Effector memory CD8-positive, alpha-beta T cell (primary cell): Measurements from ENCODE around the gene PEX16.

Source experiments
- ATAC-seq: fragments of 150-1000 bp; cut with Tn5 transposase; replicated peaks from 2 replicates; pipeline ENCODE4 v1.10.0; 2021; ENCODE audit warnings: mild to moderate bottlenecking, moderate library complexity
- DNase-seq, 3 experiments: peaks; one replicate each; pipeline ENCODE4 v3.0.0; 2021
- H3K27ac Mint-ChIP-seq, 2 donors: one replicate each; pipeline ENCODE4 v1.8.0; 2022; ENCODE audit warnings: mild to moderate bottlenecking in 2 of 2, mixed read lengths in 2 of 2, moderate library complexity in 2 of 2
- H3K27me3 Mint-ChIP-seq, 2 donors: one replicate each; pipeline ENCODE4 v1.8.0; 2022; ENCODE audit warnings: mixed read lengths in 2 of 2
- H3K36me3 Mint-ChIP-seq: one replicate; pipeline ENCODE4 v1.8.0; 2022; ENCODE audit warnings: mild to moderate bottlenecking, moderate library complexity, mixed read lengths; ENCODE audit not compliant: insufficient read depth
- H3K4me1 Mint-ChIP-seq, 2 donors: one replicate each; pipeline ENCODE4 v1.8.0; 2022; ENCODE audit warnings: low read depth in 2 of 2, mixed read lengths in 2 of 2
- H3K4me3 Mint-ChIP-seq, 2 donors: one replicate each; pipeline ENCODE4 v1.8.0; 2022; ENCODE audit warnings: mild to moderate bottlenecking in 2 of 2, mixed read lengths in 2 of 2, moderate library complexity in 2 of 2
- H3K9me3 Mint-ChIP-seq, 2 donors: one replicate each; pipeline ENCODE4 v1.8.0; 2022; ENCODE audit warnings: mixed read lengths in 2 of 2

The PEX16 gene

DNA sequence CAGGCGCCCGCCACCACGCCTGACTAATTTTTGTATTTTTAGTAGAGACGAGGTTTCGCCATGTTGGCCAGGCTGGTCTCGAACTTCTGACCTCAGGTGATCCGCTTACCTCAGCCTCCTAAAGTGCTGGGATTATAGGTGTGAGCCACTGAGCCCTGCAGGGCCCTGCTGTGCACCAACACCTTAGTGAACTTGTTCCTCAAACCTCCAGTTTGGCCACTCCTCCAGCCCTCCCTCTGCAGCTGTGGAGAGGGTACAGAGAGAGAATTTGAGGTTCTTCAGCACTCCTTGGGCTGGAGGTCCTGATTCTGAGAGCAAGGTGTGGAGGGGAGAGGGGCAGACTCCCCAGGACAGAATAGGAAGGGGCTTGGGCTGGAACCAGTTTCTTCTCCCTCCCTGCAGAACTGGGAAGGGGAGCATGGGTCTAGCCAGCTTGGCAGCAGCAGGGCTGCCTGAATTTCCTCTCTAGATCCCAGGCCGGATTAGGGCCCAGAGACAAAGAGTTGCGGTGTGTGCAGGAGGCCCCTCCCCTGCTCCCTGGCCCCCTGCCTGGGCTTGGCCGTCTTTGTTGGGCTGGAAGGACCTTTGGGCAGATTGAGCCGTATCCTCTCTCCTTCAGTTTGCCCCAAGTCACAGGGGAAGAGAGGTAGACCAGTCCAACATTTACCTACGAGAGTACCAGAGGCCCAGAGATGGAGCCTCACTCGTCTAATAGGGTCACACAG, 2.3 kb upstream of the PEX16 start:
- H3K4me3 Mint-ChIP-seq: peak overlapping the region; percentile 85 to 88

DNA sequence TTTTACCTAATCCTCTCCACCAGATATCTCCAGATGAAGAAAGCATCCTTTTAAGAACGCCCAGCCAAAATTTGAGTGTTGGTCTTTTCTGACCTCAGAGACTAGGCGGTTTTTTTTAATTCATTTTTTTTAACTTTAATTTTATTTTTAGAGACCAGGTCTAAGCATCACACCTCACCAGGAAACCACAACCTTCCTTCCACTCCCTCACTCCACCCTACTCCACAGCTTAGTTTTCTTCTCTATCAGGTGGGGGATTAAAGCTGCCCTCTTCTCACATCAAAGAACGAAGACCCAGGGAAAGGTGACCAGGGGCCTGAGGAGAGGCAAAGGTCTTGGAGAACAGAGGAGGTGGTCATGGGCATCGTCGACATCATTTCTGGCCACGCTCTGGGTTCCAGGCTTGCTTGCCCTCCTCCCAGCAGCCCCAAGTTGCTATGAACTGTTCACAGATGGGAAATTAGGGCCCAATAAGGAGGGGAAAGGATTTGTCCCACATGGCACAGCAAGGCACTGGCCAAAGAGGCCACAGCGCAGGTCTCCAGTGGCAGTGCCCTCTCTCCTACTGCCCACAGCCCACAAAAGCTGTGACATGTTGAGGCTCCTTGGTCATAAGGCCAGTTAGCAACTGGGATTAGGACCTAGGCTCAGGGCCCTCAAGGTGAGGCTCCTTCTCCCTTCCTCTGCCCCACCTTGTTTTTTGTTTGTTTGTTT, 1.4 kb upstream of the PEX16 start:
- H3K9me3 Mint-ChIP-seq: no peaks in the 10 kb centered on the region
- H3K4me1 Mint-ChIP-seq: peaks cover 40 to 51% of the 10 kb centered on the region in 2 donors
- H3K27me3 Mint-ChIP-seq: peaks cover 0 to 1% of the 10 kb centered on the region in 2 donors
- peaks cover 22% of the 10 kb centered on the region for H3K36me3 Mint-ChIP-seq
- ATAC-seq (no peak), DNase-seq (no peak)
- peak overlapping the region; percentile 91 to 95 for H3K27ac Mint-ChIP-seq
- peak overlapping the region; percentile 85 to 88 for H3K4me3 Mint-ChIP-seq

More for the DNA sequence above, 2.3 kb upstream of the PEX16 start:
- H3K9me3 Mint-ChIP-seq: no peaks in the 10 kb centered on the region
- no peak for DNase-seq
- peak overlapping the region in 1 of 2 donors; percentile 95 for H3K27ac Mint-ChIP-seq
- H3K27me3 Mint-ChIP-seq: peaks cover 0 to 5% of the 10 kb centered on the region in 2 donors
- peaks cover 44 to 56% of the 10 kb centered on the region in 2 donors for H3K4me1 Mint-ChIP-seq
- H3K36me3 Mint-ChIP-seq: peaks cover 22% of the 10 kb centered on the region
- ATAC-seq: no peak

- peaks cover 38 to 52% of the 10 kb centered on the region in 2 donors for H3K4me1 Mint-ChIP-seq
- no peak for ATAC-seq
- no peaks in the 10 kb centered on the region for H3K27me3 Mint-ChIP-seq
These were observed 759 bp upstream of the PEX16 start for GRCh38 chr11:45918331-45918941.

GRCh38 chr11:45917286-45917622, 423 bp downstream of the PEX16 start:
- Mint-ChIP-seq H3K27ac (peak overlapping the region; percentile 91 to 95), H3K27me3 (no peaks in the 10 kb centered on the region), H3K9me3 (no peaks in the 10 kb centered on the region), H3K36me3 (peaks cover 26% of the 10 kb centered on the region), H3K4me3 (peak overlapping the region; percentile 85 to 88), H3K4me1 (peaks cover 35 to 50% of the 10 kb centered on the region in 2 donors)
- peak; percentile 2 for ATAC-seq
- DNase-seq: no peak

More at GRCh38 chr11:45918331-45918941, 759 bp upstream of the PEX16 start:
- Mint-ChIP-seq H3K4me3 (peak overlapping the region; percentile 85 to 88), H3K9me3 (no peaks in the 10 kb centered on the region), H3K27ac (peak overlapping the region; percentile 91 to 95), H3K36me3 (peaks cover 27% of the 10 kb centered on the region)
- DNase-seq: no peak

DNA sequence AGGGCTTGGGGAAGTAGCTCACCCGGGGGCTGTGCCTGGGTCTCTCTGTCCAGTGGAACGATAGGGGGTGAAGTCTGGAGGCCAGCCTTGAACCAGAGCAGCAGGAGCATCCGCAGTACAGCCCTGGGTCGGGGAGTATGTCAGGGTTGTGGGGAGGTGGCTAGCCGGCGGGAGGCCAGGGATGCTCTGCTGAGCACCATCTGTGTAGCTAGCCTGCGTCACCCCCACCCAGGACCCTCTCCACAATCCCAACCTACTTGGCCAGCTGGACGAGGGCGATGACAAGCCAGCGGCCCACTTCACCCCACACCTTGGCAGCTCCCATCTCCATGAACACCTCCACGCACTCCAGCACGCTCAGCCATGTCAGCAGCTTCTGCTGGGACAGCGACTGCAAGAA, 2.2 kb downstream of the PEX16 start:
- peaks cover 32 to 41% of the 10 kb centered on the region in 2 donors for H3K4me1 Mint-ChIP-seq
- peak overlapping the region in 1 of 2 donors; percentile 95 for H3K27ac Mint-ChIP-seq
- peaks cover 38% of the 10 kb centered on the region for H3K36me3 Mint-ChIP-seq

GRCh38 chr11:45913942-45914635, 3.6 kb downstream of the PEX16 start:
- H3K4me1 Mint-ChIP-seq: peaks cover 21 to 31% of the 10 kb centered on the region in 2 donors
- DNase-seq (no peak), ATAC-seq (no peak)
- peak overlapping the region in 1 of 2 donors; percentile 27 for H3K4me3 Mint-ChIP-seq
- H3K36me3 Mint-ChIP-seq: peaks cover 45% of the 10 kb centered on the region
- H3K27me3 Mint-ChIP-seq: no peaks in the 10 kb centered on the region
- no peaks in the 10 kb centered on the region for H3K9me3 Mint-ChIP-seq
- H3K27ac Mint-ChIP-seq: no peak overlapping the region

More for the DNA sequence above, 2.2 kb downstream of the PEX16 start:
- no peaks in the 10 kb centered on the region for H3K9me3 Mint-ChIP-seq
- DNase-seq: no peak
- no peak for ATAC-seq
- no peaks in the 10 kb centered on the region for H3K27me3 Mint-ChIP-seq
- H3K4me3 Mint-ChIP-seq: peak overlapping the region; percentile 20 to 85

GRCh38 chr11:45913514-45913913, 4.2 kb downstream of the PEX16 start:
- no peak for ATAC-seq
- DNase-seq: no peak
- Mint-ChIP-seq H3K4me3 (peak overlapping the region in 1 of 2 donors; percentile 12), H3K36me3 (peaks cover 50% of the 10 kb centered on the region), H3K9me3 (no peaks in the 10 kb centered on the region), H3K4me1 (peaks cover 17 to 31% of the 10 kb centered on the region in 2 donors), H3K27ac (no peak overlapping the region), H3K27me3 (no peaks in the 10 kb centered on the region)

DNA sequence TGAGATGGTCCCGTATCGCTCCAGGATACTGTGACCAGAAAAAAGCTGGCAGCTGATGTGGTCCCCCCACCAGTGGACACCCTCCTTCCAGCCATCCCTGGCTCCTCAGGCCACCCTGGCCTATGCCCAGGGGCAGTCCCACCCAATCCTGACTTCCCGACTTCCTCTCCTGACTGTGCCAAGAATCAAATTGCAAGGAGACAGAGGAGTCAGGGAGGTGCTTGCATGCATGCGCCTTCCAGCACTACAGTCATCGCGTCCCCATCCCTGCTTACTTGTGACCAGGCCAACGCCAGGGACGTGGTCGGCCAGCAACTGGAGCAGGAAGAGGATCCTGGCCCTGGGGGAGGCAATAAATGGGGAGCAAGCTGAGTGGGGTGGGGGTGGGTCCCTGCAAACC, 7.1 kb downstream of the PEX16 start:
- Mint-ChIP-seq H3K4me3 (no peak overlapping the region), H3K9me3 (no peaks in the 10 kb centered on the region), H3K36me3 (peaks cover 49% of the 10 kb centered on the region), H3K27ac (peak overlapping the region in 1 of 2 donors; percentile 77), H3K4me1 (peaks cover 10 to 16% of the 10 kb centered on the region in 2 donors), H3K27me3 (no peaks in the 10 kb centered on the region)
- ATAC-seq: no peak
- no peak for DNase-seq

DNA sequence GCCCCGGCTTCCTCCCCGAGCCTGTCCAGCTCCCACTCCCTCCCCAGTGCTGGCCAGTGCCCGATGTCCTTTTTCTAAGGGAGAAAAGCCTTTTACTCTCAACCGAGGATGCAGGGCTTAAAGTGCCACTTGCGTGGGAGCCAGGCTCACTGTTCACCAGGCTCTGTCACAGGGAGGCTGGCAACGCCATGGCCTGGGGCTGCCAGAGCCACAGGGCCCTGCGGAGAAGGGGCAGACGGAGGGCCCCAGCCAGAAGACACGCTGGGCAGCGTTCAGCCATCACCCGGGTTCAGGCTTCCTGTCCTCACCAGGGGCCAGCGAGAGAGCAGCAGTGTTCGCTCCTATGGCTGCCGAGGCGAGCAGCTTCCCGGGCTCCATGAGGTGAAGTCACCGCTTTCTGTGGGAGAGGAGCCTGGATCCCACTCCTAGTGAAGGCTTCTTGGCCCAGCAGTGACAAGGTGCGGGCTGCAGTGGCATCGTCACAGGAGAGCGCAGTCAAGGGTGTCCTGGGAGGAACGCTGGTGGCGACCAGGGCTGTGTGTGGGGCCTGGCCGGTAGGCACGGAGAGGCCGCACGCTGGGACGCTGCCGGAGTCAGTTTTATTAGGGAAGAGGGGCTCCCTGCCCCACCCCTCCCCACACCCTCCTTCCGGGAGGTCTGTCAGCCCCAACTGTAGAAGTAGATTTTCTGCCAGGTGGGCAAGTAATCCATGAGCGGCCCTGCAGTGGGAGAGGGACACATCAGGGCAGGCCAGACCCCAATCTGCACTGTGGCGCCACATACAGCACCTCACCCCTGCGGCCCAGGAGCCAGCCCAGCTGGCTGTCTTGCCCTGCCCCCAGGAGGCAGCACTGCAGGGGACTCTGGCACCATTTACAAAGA, 7.8 kb downstream of the PEX16 start:
- no peak for ATAC-seq
- DNase-seq: no peak
- no peak overlapping the region for H3K4me3 Mint-ChIP-seq
- no peak overlapping the region for H3K27ac Mint-ChIP-seq
- peaks cover 8 to 16% of the 10 kb centered on the region in 2 donors for H3K4me1 Mint-ChIP-seq
- peaks cover 44% of the 10 kb centered on the region for H3K36me3 Mint-ChIP-seq
- no peaks in the 10 kb centered on the region for H3K9me3 Mint-ChIP-seq
- no peaks in the 10 kb centered on the region for H3K27me3 Mint-ChIP-seq

DNA sequence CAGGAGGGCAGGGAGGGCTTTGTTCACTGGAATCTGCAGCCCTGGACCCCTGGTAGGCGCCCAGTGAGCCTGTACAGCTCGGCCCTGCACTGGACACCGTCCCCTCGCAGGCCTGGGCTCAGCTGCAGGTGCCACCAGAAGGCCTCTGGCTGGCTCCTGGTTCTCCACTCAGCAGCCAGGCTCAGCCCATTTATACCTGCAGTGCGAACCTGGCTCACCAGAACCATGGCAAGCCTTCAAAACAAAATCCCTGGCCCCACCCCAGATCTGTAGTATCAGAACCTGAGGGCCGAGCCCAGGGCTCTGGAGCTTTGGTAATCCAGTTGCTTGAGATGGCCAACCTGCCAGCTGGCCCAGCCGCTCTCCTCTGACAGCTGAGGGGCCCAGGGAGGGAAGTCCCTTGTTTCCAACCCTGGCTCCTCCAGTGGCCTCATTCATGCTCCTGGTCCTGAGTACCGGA, 9.7 kb downstream of the PEX16 start:
- Mint-ChIP-seq H3K4me3 (no peak overlapping the region), H3K27ac (peak overlapping the region; percentile 84 to 91), H3K9me3 (no peaks in the 10 kb centered on the region), H3K27me3 (no peaks in the 10 kb centered on the region), H3K4me1 (peaks cover 8 to 14% of the 10 kb centered on the region in 2 donors), H3K36me3 (peaks cover 40% of the 10 kb centered on the region)
- ATAC-seq: no peak
- DNase-seq: no peak

GRCh38 chr11:45906965-45907611, 10.6 kb downstream of the PEX16 start, which contains the start of gene FREY1:
FREY1 (minus strand) TSS chr11:45907271; CDS start chr11:45907245, 26 bp downstream.
- H3K36me3 Mint-ChIP-seq: peaks cover 39% of the 10 kb centered on the region
- H3K4me3 Mint-ChIP-seq: no peak within 1 kb of the TSS
- no peak for ATAC-seq
- H3K27ac Mint-ChIP-seq: peak within 1 kb of the TSS; percentile 84 to 91
- H3K27me3 Mint-ChIP-seq: no peaks in the 10 kb centered on the region
- no peak for DNase-seq
- peaks cover 8 to 14% of the 10 kb centered on the region in 2 donors for H3K4me1 Mint-ChIP-seq
- no peaks in the 10 kb centered on the region for H3K9me3 Mint-ChIP-seq
